GM18520 (cell line): Measurements from ENCODE around the gene QSOX1.

Source experiments
- ATAC-seq: cut with Tn5 transposase; IDR thresholded peaks from one replicate; pipeline ENCODE4 v1.9.1; 2021; ENCODE audit not compliant: unreplicated experiment

QSOX1 gene

DNA sequence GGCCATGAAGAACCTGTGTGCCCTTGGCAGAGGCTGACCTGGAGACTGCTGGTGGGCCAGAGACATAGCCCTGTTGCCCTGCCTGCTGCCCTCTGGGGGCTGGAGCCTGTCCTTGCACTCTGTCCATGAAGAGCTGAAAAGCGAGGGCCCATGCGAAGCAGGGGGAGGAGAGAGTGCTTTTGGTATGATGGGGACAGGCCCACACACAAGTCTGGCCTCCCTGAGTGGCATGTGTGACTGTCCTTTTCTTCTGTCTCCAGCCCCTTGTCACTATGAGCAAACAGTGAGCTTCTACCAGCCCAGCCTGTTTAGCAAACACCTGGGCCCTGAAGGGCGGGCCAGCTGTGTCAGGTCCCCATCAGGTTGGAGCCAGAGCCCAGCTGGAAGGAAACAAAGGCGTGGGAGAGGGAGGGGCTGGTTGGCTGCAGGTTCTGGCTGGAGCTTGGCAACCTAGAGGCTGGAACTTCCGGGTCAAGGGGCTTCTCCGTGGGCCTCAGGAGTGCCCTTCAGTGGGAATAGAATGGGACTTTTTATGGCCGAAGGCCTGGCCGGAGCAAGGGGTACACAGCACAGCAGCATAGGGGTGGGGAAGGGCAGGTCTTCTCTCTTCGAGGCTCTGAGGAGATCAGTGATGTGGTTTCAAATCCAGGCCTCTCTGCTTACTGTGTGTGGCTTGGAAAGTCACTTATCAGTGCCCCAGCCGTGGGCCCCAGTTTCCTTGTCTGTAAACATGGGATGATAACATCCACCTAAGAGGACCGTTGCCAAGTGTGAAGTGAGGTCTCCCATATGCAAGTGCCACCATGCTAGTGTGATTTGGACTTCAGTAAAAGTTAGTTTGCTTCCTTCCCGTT lies 14.3 kb downstream of the QSOX1 start:
- peak; percentile 46 for ATAC-seq

GRCh38 chr1:180169640-180170195 lies 15.0 kb downstream of the QSOX1 start:
- ATAC-seq: no peak

GRCh38 chr1:180170546-180171151 lies 16.0 kb downstream of the QSOX1 start:
- no peak for ATAC-seq

DNA sequence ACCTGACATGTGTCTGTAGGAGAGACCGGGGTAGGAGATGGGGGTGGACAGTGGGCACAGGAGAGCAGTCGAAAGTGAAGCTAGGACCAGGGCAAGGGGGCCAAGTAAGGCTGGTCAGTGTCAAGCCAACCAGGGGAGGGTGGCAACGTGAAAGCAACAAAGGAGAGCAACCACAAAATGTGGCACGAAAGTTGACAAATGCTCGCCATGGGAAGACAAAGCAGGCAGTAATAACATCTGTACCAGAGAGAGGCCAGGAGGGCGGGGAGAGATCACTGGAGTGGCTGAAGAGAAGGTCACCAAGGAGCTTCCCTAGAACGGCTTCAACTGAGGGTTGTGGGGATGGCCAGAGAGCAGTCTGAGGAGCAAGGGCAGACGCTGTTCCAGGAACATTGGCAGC lies 17.0 kb downstream of the QSOX1 start:
- no peak for ATAC-seq

DNA sequence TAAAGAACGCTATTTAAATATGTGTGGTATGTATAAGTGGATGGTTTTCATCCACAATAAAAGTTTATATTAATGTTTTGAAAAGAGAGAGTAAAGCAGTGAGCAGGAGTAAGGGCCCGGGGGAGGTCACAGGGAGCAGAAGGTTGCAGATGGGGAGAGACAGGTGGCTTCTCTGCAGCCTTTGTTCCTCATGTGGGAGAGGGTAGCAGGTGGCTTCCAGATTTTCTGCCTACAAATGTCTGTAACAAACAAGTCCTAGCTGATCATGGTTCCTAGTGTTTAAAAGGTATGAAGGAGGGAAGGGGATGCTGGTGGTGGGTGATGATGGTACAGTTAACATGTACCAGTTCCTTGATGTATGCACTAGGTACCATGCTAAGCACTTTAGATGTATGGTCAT lies 18.8 kb downstream of the QSOX1 start:
- no peak for ATAC-seq

GRCh38 chr1:180173952-180174351 lies 19.3 kb downstream of the QSOX1 start:
- ATAC-seq: no peak

- no peak for ATAC-seq
Measured at GRCh38 chr1:180175291-180175690, 20.6 kb downstream of the QSOX1 start.

- ATAC-seq: no peak
Measured at GRCh38 chr1:180175806-180176205, 21.1 kb downstream of the QSOX1 start.

GRCh38 chr1:180176965-180177364 lies 22.3 kb downstream of the QSOX1 start:
- no peak for ATAC-seq

GRCh38 chr1:180177931-180178330 lies 23.3 kb downstream of the QSOX1 start:
- ATAC-seq: no peak

- no peak for ATAC-seq
Measured at GRCh38 chr1:180178511-180179161, 24.0 kb downstream of the QSOX1 start.

DNA sequence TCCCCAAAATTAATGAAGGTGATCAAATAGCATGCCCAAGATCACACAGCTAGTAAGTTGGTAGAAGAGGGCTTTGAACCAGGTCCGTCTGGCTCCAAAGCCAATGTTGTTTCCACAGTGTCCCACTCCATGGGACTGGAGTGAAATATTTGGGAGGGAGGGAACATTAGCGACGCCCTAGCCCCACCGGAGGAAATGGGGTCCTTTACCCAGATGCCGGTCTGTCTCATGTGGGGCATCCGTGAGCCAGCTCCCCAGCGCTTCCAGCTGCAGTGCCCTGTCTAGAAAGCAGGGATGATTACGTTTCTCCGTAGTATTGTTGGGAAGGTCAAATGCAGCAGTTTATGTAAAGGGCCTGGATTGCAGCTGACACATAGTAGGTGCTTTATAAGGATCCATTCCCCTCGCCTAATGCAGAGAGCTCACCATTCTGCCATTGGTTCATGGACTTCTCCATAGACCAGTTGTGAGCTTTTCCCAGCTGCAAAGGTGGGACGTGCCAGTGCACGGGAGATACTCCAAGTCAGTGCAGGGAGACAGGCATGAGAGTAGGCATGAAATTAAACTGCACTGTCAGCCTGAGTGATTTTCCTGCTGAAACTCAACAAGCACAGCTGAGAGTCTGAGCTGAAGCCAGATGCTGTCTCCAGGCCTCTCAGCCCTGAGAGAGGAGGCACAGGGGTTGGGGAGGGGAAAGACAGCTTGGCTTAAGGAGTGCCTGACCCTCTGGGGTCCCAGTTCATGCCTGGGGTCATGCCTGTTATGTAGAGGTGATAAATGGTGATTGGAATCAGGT lies 24.7 kb downstream of the QSOX1 start:
- no peak for ATAC-seq

- no peak for ATAC-seq
Measured at GRCh38 chr1:180181048-180181447, 26.4 kb downstream of the QSOX1 start.

- no peak for ATAC-seq
Measured at GRCh38 chr1:180181996-180182642, 27.4 kb downstream of the QSOX1 start.

GRCh38 chr1:180182643-180183311 lies 28.1 kb downstream of the QSOX1 start:
- no peak for ATAC-seq

DNA sequence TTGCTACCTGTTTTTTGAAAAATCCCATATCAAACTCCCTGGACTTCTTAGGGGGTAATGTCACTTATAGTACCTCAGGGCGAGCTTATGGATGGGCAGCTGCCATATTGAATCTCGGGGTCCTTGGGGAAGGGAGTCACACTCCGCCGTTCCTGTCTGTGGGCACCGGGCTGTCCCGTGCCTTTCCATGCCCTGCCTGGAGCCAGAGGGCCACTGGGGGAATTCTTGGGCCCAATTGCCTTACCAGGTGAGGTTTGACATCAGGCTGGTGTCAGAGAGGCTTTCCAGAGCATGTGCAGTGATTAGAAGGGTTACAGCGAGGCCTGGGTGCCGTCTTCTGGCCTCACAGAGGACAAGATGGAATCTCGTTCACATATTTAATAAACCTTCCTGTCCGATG lies 28.8 kb downstream of the QSOX1 start:
- ATAC-seq: no peak

GRCh38 chr1:180184041-180184440 lies 29.4 kb downstream of the QSOX1 start:
- no peak for ATAC-seq

DNA sequence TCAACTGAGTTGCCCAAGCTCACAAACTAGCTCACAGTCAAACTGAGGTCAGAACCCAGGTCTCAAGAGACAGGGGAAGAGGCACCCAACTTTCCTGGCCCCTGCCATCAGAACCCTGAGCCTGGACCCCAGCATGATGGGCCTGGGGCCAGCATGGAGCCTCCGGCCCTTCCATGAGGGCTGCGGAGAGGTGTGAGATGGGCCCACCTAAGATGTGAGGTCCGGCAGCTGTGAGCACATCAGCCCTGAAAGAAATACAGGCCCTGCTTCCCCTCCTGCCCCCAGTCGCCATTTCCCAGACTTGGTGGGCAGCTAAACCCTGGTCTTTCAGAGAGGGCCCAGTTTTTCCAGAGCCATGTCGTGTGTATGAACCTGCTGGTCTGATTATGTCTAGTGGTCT lies 30.6 kb downstream of the QSOX1 start:
- ATAC-seq: no peak

DNA sequence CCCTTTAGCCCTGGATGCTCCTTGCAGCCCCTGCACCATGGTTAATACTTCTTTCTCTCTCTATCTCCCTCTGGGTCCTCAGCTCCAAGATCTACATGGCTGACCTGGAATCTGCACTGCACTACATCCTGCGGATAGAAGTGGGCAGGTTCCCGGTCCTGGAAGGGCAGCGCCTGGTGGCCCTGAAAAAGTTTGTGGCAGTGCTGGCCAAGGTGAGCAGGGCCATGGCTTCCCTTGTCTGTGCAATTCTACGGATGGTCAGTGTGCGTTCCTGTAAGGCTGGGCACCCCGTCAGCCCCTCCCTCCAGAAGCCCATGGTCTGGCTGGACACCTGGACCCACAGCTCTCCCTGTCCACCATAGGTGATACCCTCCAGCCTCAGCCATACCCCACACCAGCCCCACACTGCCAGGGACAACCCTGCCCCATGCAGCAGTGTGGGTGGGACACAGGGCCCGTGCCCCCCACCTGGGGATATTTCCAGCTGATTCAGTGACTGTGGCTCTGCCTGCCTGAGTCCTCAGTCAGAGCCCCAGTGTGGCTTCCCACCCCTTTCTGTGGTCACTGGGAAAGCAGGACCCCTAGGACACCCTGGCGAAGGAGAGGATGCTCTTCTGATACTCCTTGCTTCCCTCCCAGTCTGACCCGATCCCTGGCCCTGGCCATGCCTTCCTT lies 31.4 kb downstream of the QSOX1 start:
- ATAC-seq: no peak
